GM12865 (cell line): Measurements from ENCODE around the gene CBARP.

Experiments used
- DNase-seq: peaks from one replicate; pipeline ENCODE4 v3.0.0; 2010; ENCODE audit warnings: low read depth
- H3K4me3 ChIP-seq: 2 replicates; pipeline ENCODE4 v1.5.1; 2011; ENCODE audit warnings: mild to moderate bottlenecking, low read depth, low read length, control low read depth
- CTCF ChIP-seq: IDR thresholded peaks from 2 replicates; pipeline ENCODE4 v1.5.1; 2011; ENCODE audit warnings: low read length, control low read depth, low read depth, inconsistent platforms; ENCODE audit not compliant: insufficient read depth; ENCODE audit errors: missing control alignments

Gene CBARP

GRCh38 chr19:1278713-1279660 lies 41.2 kb upstream of the CBARP start:
- no peak for DNase-seq
- H3K4me3 ChIP-seq, result no peak overlapping the region
- TF ChIP-seq CTCF, result no peak

GRCh38 chr19:1278074-1278473 lies 40.3 kb upstream of the CBARP start:
- no peak for DNase-seq
- no peak overlapping the region for H3K4me3 ChIP-seq
- TF ChIP-seq CTCF, result no peak

GRCh38 chr19:1277061-1277460 lies 39.3 kb upstream of the CBARP start:
- peak overlapping the region; percentile 95 for H3K4me3 ChIP-seq
- DNase-seq, result no peak
- TF ChIP-seq CTCF, result no peak

- peak overlapping the region; percentile 95 for H3K4me3 ChIP-seq
- DNase-seq, result peak; percentile 62
- no peak for TF ChIP-seq CTCF
These were observed 38.8 kb upstream of the CBARP start for GRCh38 chr19:1276628-1277022.

- DNase-seq, result peak; percentile 37
- no peak for TF ChIP-seq CTCF
- peak overlapping the region; percentile 95 for H3K4me3 ChIP-seq
These were observed 38.3 kb upstream of the CBARP start for GRCh38 chr19:1275976-1276627.

GRCh38 chr19:1275260-1275975 lies 37.6 kb upstream of the CBARP start, which contains the start of gene FAM174C:
Gene FAM174C (plus strand): TSS chr19:1275530. CDS start chr19:1275550, 20 bp downstream.
- H3K4me3 ChIP-seq, result peak within 1 kb of the TSS; percentile 95
- DNase-seq, result peak; percentile 99
- TF ChIP-seq CTCF, result no peak
